HS-5 (cell line): ENCODE data around the gene DNA2.
"Not testable (repeated sequence)": the region's sequence is repeated elsewhere in the genome, so short reads cannot be mapped to it uniquely, and the experiment has no call there.

Source experiments
- DNase-seq: peaks from one replicate; pipeline ENCODE4 v3.0.0-alpha.2; 2012; ENCODE audit warnings: low read depth

The DNA2 gene

DNA sequence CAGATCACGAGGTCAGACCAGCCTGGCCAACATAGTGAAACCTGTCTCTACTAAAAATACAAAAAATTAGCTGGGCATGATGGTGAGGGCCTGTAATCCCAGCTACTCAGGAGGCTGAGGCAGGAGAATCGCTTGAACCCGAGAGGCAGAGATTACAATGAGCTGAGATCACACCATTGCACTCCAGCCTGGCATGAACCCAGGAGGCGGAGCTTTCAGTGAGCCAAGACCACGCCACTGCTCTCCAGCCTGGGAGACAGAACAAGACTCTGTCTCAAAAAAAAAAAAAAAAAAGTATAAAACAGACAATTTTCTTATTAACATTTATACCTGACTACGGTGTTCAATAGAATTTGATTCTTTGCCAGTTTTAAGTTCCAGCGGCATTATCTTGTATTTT is 22.1 kb downstream of the DNA2 start:
- DNase-seq, result not testable (repeated sequence)

GRCh38 chr10:68446179-68446578 is 25.6 kb downstream of the DNA2 start:
- DNase-seq, result no peak

DNA sequence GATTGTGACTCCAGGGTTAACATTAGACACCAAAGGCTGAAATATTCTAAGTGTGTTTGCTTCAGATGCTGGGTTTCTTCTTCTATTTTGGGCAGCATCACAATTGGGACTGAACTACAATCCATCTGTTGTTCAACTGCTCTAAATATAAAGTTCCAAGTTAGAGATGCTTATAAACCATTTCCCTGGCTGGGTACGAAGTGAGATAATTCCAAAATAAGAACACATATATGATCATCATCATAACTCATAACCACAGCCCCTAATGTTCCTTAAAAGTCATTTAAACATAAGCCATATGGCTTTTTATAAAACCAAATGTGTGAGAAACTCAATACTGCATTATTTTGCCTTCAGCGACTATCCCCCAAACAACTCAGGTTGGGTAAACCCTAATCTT is 28.8 kb downstream of the DNA2 start:
- no peak for DNase-seq

DNA sequence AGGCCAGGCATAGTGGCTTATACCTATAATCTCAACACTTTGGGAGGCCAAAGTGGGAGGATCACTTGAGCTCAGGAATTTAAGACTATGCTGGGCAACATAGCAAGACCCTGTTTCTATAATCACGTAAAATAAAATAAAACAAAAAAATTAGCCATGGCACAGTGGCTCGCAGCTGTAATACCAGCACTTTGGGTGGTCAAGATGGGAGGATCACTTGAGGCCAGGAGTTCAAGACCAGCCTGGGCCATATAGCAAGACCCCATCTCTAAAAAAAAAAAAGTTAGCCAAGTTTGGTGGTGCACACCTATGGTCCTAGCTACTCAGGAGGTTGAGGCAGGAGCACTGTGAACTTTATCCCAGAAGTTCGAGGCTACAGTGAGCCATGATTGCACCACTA is 30.9 kb downstream of the DNA2 start:
- no peak for DNase-seq

DNA sequence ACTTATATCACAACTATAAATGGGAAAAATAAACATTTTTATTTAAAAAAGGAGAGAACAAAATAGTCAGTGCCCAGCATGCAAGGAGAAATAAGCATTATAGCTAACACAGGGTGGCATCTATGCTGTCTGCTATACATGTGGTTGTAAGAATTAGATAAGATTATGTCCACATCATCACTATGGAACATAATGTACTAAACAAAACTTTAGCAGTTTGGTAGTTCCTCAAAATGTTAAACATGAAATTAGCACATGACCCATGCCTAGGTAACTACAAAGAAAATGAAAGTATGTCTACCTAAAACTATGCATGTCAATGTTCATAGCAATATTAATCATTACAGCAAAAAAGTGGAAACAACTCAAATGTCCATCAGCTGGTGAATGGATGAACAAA is 36.0 kb downstream of the DNA2 start:
- DNase-seq, result no peak

DNA sequence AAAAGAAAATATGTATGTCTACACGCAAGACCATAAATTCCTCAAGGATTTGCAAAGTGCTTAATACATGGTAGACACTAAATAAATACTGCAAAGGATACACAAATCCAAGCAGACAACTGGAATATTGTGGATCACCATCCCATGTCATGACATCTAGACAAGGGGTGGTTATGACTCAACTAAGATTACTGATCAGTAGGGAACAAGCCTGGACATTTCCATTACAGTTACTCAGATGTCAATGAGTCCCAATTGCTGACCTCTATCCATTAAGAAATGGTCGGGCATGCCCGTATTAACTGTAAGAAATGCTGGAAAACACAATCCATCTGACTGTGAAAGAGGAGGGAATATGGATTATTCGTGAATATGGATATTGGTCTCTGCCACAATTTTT is 37.1 kb downstream of the DNA2 start:
- DNase-seq, result no peak

DNA sequence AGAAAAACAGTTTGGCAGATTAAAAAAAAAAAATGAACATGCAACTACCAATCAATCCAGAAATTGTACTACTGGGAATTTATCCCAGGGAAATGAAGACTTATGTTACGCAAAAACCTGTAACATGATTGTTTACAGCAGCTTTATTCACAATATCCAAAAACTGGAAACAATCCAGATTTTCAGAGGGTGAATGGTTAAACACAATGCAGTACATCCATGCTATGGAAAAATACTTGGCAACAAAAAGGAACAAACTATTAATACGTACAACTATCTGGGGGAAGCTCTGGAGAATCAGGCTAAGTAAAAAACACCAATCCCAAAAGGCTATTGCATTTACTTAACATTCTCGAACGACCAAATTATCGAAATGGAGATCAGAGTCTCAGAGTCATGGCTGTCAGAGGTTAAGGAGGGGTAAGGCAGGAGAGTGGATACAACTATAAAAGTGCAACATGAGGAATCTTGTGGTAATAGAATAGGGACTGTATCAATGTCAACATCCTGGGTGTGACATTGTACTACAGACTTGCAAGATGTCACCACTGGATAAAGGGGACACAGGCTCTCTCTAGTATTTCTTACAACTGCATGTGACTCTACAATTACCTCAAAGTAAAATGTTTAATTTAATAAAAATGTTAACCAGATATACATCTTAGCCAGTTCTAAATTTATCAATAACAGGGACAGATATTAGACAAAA is 43.2 kb downstream of the DNA2 start:
- DNase-seq, result no peak

- DNase-seq, result no peak
These were observed 47.2 kb downstream of the DNA2 start for GRCh38 chr10:68424454-68425014.

DNA sequence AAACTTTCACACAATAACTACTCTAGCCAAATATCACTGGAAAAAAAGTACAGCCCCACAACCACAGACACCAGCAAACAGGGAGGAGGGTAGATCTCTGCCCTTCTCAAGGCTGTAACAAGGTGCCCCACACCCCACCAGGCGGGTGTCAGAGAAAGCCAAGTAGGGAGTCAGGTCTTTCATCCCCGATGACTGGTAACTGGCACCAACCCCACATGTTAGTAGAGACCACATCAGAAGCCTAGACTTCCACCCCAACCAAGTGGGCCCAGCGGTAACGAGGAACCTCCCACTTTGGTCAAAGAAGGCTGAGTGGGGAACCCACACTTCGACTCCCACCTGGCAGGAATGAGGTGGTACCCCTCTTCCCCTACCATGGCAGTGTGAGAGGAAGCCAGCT is 48.3 kb downstream of the DNA2 start:
- DNase-seq, result no peak

GRCh38 chr10:68419376-68419775 is 52.4 kb downstream of the DNA2 start:
- DNase-seq, result no peak

- no peak for DNase-seq
These were observed 62.8 kb downstream of the DNA2 start for GRCh38 chr10:68408898-68409518.

- peak; percentile 34 for DNase-seq
These were observed 64.8 kb downstream of the DNA2 start, which contains the start of gene RUFY2 for GRCh38 chr10:68406815-68407548. TSS of gene RUFY2 (minus strand) at chr10:68407277. CDS start at chr10:68407189, 88 bp downstream.

DNA sequence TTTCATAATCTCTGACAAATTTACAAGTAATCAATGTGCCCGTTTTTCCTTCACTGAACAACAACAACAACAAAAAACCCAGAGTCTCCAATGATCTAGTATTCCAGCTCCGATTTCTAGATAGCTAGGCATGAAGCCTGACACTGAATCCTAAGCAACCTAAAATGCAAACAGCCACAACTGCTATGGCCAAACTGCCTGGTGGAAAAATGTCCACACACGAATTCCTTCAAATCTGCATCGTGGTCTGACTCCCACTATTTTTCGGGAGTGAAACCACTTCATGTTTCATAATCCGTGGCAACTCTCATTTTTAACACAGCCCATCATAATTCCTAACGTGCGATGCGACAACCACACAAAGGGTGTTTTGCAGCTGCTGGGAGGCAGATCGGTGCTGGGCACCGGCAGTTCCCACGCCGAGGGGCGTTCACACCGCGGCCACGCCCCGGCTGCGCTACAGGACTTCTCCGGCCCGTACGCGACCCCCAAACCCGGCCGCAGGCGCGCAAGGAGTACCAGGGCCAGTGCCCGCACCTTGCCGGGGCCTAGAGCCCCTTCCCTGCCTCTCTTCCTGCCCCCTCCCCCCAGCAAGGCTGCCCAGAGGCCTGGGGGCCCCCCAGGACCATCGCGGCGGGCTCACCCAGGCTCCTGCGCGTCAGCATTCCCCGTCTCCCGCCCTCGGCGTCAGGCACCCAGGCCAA is 65.5 kb downstream of the DNA2 start:
- DNase-seq, result peak; percentile 24

DNA sequence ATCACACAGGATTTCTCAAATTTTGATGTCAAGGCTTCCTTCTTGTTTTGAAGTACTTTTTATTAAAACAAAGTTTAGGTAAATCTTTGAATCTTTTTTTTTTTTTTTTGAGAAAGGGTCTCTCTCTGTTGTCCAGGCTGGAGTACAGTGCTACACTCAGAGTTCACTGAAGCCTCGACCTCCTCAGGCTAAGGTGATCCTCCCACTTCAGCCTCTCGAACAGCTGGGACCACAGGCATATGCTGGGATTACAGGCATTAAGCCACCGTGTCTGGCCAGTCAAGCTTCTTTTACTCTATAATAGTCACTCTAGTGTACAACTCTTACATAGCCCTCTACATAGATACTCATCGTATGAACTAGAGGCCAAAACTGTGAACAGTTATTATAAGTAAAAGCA is 68.1 kb downstream of the DNA2 start:
- DNase-seq, result no peak

- no peak for DNase-seq
These were observed 69.5 kb downstream of the DNA2 start for GRCh38 chr10:68402276-68402675.

DNA sequence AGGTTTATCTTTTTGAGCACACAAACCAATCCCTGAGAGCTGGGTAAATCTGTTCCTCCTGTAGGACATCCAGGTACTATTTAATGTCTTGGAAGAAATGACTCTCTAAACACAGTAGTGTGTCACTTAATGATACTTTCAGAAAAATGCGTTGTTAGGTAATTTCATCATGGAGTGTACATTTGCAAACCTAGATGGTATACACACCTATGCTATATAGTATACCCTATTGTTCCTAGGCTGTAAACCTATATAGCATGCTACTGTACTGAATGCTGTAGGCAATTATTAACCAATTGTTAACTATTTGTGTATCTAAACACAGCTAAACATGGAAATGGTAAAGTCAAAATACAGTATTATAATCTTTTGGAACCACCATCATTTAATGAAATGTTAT is 74.8 kb downstream of the DNA2 start:
- DNase-seq, result no peak

- DNase-seq, result no peak
These were observed 86.0 kb downstream of the DNA2 start for GRCh38 chr10:68385740-68386139.

DNA sequence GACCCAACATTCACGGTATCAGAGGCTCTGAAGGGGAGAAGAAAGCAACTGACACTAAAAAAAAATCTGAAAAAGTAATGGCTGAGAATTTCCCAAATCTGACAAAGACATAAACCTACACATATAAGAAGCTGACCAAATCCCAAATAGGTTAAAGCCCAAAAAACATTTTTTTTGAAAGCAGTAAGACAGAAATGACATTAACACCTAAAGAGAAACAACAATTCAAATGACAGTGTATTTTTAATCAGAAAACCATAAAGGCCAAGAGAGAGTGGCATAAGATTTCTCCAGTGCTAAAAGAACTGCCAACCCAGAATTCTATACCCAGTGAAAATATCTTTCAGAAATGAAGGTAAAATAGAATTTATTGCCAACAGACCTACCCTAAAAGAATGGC is 100.2 kb downstream of the DNA2 start:
- no peak for DNase-seq

GRCh38 chr10:68367121-68367520 is 104.7 kb downstream of the DNA2 start:
- no peak for DNase-seq

- no peak for DNase-seq
These were observed 105.2 kb downstream of the DNA2 start for GRCh38 chr10:68366600-68366999.

DNA sequence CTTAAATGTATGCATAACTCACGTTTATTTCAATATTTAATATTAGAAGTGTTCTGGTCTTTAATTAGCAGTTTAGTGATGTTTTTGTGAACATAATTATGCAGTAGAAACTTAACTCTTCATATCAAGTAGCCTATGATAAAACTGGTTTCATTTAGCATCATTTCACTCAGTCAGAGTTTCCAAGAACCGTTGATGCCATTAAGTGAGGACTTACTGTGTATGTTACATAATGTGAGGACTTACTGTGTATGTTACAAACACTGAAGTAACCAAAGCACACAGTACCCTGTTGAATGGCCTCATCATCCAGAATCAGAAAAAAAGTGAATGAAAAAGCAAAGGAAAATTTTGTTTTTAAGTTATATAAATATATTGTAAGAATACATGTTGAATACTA is 106.2 kb downstream of the DNA2 start:
- no peak for DNase-seq
